Endometrium (tissue), 2 donors: ENCODE measurements around the gene NFKBIB.

Experiments
- FAIRE-seq: peaks from 2 replicates; lab custom pipeline; 2012; peaks lifted over from hg19 to GRCh38; lab: Jason Lieb, UNC
- donor health status: control.
- donor health status: control.

Gene NFKBIB

DNA sequence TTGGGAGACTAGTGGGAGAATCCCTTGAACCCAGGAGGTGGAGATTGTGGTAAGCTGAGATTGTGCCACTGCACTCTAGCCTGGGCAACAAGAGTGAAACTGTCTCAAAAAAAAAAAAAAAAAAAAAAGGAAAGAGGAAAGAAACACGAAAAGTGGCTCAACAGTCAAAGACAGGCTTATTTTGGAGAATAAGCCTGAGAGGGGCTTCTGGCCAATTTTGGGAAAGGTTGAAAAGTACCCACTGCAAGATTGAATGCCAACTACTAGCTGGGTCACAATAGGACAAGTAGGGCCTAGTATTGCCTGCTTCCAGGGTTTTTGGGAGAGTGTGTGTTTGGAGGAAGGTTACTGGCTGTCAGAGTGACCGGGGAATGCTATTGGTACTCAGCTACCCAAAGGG is 58.5 kb downstream of the NFKBIB start:
- no peak for FAIRE-seq
